Measurements from ENCODE around the gene TMX4.

DNA sequence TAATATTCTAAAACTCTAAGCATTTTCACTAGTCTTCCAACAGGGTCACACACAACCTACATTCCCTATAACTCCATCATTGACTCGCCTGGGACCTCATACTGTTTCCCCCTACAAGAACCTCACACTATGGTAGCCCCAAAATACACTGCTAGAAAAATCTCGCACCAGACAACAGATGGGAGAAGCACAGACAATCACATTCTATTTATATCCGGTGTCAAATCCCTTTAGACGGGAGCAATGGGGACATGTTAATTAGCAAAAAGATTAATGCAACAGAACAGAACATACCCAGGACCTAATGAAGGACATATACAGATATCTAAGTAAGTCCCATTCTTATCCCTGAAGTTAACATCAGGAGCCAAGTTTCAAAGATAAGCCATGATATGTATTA is 33.6 kb downstream of the TMX4 start:
- TF ChIP-seq, protein P1, sequence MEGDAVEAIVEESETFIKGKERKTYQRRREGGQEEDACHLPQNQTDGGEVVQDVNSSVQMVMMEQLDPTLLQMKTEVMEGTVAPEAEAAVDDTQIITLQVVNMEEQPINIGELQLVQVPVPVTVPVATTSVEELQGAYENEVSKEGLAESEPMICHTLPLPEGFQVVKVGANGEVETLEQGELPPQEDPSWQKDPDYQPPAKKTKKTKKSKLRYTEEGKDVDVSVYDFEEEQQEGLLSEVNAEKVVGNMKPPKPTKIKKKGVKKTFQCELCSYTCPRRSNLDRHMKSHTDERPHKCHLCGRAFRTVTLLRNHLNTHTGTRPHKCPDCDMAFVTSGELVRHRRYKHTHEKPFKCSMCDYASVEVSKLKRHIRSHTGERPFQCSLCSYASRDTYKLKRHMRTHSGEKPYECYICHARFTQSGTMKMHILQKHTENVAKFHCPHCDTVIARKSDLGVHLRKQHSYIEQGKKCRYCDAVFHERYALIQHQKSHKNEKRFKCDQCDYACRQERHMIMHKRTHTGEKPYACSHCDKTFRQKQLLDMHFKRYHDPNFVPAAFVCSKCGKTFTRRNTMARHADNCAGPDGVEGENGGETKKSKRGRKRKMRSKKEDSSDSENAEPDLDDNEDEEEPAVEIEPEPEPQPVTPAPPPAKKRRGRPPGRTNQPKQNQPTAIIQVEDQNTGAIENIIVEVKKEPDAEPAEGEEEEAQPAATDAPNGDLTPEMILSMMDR (IDR thresholded peaks at IDR 0.05), result no peak
- no peak for TF ChIP-seq POLR2A (IDR thresholded peaks at IDR 0.05)

Data from body of pancreas (tissue), 4 donors.